GDM1 (cell line): ENCODE measurements around the gene RAD23A.
A peak's percentile ranks its signal among the peaks of the same experiment; 100 is the strongest.

Experiments used
- DNase-seq: peaks from one replicate; lab custom pipeline; 2025; lab: John Stamatoyannopoulos, UW

The RAD23A gene

GRCh38 chr19:12984683-12985048 lies 39.0 kb downstream of the RAD23A start:
- DNase-seq, result no peak

- DNase-seq, result no peak
Measured at GRCh38 chr19:12985049-12985776, 39.6 kb downstream of the RAD23A start.

GRCh38 chr19:12986726-12987125 lies 41.1 kb downstream of the RAD23A start:
- no peak for DNase-seq

DNA sequence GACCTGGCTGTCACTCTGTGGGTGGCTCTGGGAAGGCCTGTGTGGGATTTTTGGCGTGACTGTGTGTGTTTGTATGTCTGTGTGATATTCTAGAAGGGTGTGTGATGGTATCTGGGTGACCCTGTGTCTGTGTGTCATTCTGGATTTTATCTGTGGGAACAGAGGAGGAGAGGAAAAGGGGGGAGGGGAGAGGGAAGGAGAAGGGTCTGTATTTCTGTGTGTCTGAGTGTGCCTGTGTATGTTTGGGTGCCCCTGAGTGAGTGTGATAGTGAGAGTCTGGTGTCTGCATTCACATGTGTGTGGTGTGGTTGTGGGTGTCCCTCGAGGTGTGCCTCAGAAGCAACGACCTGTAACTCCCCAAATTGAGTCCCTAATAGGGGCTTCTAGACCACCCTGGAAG lies 41.5 kb downstream of the RAD23A start:
- no peak for DNase-seq

- no peak for DNase-seq
Measured at GRCh38 chr19:12987781-12988180, 42.1 kb downstream of the RAD23A start.

- DNase-seq, result no peak
Measured at GRCh38 chr19:12990431-12990830, 44.8 kb downstream of the RAD23A start.

DNA sequence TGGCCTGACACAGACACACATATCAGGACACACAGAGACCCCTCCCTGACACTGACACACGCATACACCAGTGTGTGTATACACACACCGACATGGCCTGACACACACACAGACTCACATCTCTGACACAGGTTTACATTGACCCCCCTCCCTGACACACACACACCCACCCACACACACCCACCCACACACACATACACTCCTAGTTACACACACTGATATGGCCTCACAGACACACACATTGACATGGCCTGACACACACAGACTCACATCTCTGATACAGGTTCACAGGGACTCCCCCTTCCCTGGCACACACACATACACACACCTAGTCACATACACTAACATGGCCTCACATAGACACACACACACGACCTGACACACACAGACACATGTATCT lies 45.2 kb downstream of the RAD23A start:
- DNase-seq, result no peak

DNA sequence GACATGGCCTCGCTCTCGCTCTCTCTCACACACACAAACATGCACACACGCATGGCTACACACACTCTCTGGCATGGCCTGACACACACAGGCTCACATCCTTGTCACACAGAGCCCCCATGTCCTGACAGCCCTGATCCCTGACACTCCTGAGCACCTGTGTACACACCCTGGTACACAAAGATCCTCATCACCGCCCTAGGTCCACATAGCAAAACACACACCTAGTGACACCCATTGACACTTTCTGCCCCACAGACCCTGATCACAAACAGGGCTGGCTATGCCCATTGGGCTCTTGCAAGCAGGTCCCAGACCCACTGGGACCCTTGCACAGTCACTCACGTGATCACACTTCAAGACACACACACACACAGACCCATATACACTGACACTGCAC lies 45.6 kb downstream of the RAD23A start:
- DNase-seq, result no peak

DNA sequence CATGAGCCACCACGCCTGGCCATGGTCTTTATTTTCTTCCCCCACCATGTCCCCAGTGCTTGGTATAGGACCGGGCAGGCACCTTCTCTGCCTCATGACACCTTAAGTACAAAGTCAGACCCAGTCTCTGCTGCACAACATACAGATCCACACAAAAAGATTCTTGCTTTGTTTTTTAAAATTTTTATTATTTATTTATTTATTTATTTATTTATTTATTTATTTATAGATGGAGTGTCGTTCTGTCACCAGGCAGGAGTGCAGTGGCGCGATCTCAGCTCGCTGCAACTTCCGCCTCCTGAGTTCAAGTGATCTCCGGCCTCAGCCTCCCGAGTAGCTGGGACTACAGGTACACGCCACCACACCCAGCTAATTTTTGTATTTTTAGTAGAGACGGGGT lies 47.1 kb downstream of the RAD23A start:
- DNase-seq, result no peak

DNA sequence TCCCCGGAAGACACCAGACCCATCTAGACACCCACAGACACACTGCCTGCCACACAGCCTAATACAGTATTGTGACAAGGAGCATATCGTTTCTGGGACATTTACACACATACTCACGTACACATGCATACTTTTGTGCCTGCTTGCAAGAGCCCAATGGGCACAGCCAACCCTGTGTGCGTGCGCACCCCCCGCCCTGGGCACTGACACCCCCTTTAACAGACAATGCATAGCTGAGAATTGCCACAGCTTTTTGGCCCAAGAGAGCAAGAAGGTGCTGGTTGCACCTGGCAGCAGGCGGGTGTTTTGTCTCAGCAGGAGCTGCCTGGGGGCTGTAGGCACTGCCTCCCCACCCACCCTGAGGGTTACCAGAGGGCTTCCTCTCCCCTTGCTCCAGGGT lies 47.9 kb downstream of the RAD23A start:
- DNase-seq, result no peak

DNA sequence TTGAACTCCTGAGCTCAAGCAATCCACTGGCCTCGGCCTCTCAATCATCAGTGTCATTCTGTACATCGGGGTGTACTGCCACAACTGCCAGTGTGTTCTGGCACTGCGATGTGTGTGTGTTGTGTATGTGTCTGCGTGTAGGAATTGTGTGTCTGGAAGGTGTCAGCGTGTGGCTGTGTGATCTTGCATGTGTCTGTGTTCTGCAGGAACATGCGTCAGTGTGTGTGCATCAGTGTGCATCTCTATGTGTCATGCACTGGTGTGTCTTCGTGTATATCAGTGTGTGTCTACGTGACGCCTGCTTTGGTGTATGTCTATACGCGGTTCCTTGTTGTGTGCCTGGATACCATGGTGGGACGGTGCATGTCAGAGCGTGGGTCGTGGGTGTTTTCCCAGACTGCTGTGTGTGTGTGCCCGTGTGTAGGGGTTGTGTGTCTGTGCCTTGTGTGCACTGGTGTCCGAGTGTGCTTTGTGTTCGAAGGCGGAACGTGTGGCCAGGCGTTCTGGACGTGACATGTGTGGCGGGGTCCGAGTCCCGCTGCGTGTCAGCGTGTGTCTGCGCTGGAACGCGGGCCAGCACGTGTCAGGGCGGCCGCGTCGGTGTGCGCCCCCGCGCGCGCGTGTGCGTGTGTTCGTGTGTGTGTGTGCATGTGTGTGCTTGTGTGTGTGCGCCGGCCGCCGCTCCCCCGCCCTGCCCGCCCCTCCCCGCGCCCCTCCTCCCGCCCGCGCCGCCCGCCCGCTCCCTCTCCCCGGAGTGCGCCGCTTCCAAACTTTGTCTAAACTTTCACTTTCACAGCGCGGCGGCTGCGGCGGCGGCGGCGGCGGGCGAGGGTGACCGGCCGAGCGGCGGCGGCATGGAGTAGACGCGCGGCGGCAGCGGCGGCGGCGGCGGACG lies 49.3 kb downstream of the RAD23A start, which contains the start of gene NFIX:
Gene NFIX (plus strand): TSS at position 775 of the 895 bp plus-strand sequence. CDS start 363 bp downstream, outside the sequence.
- DNase-seq, result peak; percentile 48

- DNase-seq, result no peak
Measured at GRCh38 chr19:12995596-12996405, 50.1 kb downstream of the RAD23A start.

DNA sequence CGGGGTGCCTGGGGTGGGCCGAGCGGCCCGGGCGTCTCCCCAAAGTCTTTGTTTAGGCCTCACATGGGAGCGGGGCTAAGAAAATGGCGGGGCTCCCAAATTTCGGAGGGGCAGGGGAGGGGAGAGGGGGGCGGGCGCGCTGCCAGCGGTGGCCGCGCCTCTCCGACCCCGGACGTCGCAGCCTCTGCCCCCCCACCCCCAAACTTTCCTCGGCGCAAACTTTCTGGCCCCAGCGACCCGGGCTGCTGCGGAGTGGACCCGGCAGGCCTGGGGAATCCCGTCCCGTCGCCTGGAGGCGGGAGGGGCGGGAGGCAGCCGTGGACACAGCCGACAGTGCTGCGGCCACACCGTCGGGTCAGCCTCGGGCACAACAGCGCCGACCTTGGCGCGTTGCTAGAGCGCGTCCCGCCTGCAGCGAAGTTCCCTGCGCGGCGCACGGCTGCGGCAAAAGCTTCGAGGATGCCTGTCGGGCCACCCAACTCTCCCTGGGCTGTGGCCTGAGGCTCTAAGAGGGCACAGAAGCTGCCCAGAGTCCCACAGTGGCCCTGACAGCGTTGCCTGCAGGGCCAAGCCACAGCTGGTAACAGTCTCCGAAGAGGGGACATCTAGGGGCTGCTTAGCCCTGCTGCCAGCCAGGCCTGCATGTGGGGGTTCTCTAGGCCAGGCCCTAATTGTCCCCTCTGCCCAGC lies 50.9 kb downstream of the RAD23A start:
- no peak for DNase-seq

- no peak for DNase-seq
Measured at GRCh38 chr19:12997179-12997966, 51.7 kb downstream of the RAD23A start.

DNA sequence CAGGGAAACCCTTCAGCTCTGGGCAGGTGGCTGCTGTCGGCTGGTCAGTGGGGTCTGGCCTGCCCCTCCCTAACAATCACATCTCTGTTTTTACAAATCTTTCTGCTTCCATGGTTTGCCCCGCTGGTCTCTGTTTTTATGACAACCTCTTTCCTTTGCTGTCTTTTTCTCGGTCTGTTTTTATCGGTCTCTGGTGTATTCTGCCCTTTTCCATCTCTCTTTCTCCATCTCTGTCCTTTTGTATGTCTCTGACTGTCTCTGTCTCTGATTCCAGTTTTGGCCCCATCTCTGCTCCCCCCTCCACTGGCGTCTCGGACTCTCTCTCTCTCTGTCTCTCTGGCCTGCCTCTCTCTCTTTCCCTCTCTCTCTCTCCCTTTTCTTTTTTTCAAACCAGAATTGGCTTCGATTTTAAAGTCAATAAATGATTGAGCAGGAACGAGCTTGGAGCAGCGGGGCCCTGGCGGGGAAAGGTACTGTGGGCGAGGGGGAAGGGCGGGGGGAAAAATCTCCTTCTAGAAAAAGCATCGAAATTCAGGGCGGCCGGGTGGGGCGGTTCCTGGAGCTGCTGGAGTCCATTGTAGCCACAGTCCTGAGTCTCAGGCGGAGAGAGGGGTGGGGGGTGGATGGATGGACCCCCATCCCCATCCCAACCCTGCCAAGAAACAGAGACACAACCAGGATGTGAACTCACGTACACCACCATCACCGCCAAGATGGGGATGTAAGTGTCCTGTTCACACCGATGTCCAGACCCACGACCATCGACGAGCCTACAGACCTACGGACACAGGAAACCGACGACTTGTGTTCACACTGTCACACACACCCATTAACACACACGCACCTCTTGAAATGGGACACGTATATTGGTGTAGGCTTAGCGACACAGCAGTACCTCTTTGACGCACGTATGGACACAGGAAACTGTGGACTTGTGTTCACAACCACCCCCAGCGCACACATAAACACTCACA lies 52.6 kb downstream of the RAD23A start:
- DNase-seq, result no peak

DNA sequence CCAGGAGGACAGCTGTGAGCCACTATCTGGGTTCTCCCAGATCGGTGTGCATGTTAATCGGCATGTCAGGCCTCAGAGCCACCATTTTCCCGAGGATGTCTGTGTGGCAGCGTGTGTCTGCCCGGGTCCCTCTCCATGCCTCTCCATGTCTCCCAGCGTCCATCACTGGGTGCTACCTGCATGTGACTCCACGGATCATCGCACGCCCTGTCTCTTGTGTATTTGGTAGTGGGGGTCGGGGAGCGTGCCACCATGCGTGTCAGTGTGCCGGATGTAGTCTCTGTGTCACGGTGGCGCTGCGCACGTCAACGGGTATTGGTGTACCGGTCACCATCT lies 55.5 kb downstream of the RAD23A start:
- no peak for DNase-seq

DNA sequence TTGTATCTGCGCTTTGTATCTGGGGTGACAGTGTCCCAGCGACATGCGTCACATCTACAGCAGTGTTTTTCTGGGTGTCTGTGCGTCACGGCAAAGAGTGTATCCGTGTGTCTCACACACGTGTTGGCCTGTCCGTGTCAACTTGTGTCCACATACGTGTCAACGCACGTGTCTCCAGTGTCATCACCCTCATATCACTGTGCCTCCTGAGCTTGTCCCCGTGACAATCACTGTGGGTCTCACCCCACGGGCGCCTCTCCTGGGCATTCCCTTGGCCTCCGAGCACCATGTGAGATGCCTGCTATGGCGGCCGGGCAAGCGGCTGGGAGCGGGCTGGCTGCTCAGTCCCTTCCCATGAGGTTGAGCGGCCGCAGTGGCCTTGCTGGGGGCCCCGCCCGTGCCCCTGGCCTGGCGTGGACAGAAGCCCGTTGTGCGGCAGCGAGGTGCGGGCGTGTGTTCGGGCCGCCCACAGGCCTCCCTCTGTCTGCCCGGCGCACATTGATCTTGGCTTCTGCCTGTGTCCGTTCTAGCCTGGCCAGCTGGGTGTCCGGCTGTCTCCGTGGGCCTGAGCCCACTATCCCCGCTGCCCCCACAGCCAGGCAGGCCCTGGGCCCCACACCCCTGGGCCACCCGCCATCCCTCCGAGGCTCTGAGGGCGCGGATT lies 56.0 kb downstream of the RAD23A start:
- DNase-seq, result no peak

- DNase-seq, result no peak
Measured at GRCh38 chr19:13002166-13002898, 56.7 kb downstream of the RAD23A start.

DNA sequence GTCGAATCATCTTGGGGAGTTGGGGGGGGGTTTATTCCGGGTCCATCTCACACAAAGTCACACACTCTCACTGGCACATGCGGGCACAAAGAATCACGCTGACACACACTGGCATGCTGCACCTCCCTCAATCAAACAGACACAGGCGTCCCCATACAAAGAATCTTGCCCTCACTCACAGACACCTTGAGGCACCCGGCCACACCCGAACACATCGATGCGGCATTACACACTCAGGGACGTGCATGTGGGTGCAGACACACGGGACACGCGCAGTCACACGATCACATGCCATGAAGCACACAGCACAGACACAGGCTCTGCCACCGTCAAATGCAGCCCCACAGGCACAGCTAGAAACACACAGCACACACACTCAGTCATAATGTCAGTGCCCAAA lies 57.4 kb downstream of the RAD23A start:
- no peak for DNase-seq
